SK-N-SH (cell line): ENCODE data around the gene MYADML2. TPM values are rescaled to one million over a fixed set of nuclear protein-coding genes. Genes with fewer than 3 reads are reported as not detected.

Source experiments
- CTCF ChIA-PET: fragments of 300-600, 350-600 bp; formaldehyde crosslinking; extraction: SDS; loops from one replicate; lab custom pipeline; 2021; lab: Yijun Ruan, JAX
- POLR2A ChIA-PET: fragments of 350-600 bp; sonication (Branson Sonifier 250); formaldehyde crosslinking; extraction: SDS; loops from one replicate; lab custom pipeline; 2020; ENCODE audit warnings: antibody characterized with exemption, inconsistent platforms; lab: Yijun Ruan, JAX
- DNase-seq: peaks from one replicate; pipeline ENCODE4 v3.0.0; 2012
- H2AFZ ChIP-seq: fragments of 200-600 bp; sonication (generic); 2 replicates; pipeline ENCODE4 v1.8.1; 2016; ENCODE audit warnings: antibody characterized with exemption, mild to moderate bottlenecking, low read depth
- H3F3A ChIP-seq: fragments of 200-600 bp; sonication (generic); replicated peaks from 2 replicates; pipeline ENCODE3; 2016; ENCODE audit warnings: antibody characterized with exemption, mild to moderate bottlenecking; ENCODE audit not compliant: insufficient read depth
- H3K27ac ChIP-seq, 2 experiments: fragments of 200-500 bp in 1 of 2; fragments of 200-600 bp in 1 of 2; sonication (Bioruptor generic) in 1 of 2; sonication (generic), shearing (Covaris generic) in 1 of 2; 2 replicates each; pipeline versions ENCODE4 v1.5.1 to v1.6.1; 2014 to 2016; ENCODE audit warnings: low read depth in 2 of 2, inconsistent platforms in 1 of 2, low read length in 1 of 2, mild to moderate bottlenecking in 1 of 2, mixed read lengths in 1 of 2
- H3K27me3 ChIP-seq: fragments of 200-600 bp; sonication (generic), shearing (Covaris generic); 2 replicates; pipeline ENCODE4 v1.6.1; 2016; ENCODE audit warnings: mixed run types; ENCODE audit not compliant: insufficient read depth
- H3K36me3 ChIP-seq, 2 experiments: fragments of 200-500 bp in 1 of 2; fragments of 200-600 bp in 1 of 2; sonication (Bioruptor generic) in 1 of 2; sonication (generic) in 1 of 2; replicated peaks in 1 of 2; 2 replicates each; pipeline versions ENCODE3 to v1.5.1; 2014 to 2016; ENCODE audit warnings: low read length in 1 of 2, mild to moderate bottlenecking in 1 of 2; ENCODE audit not compliant: insufficient read depth in 2 of 2, control insufficient read depth in 1 of 2
- H3K4me1 ChIP-seq, 2 experiments: fragments of 200-500 bp in 1 of 2; fragments of 200-600 bp in 1 of 2; sonication (Bioruptor generic) in 1 of 2; sonication (generic), shearing (Covaris generic) in 1 of 2; 2 replicates each; pipeline versions ENCODE4 v1.5.1 to v1.6.1; 2014 to 2016; ENCODE audit warnings: low read depth in 1 of 2, low read length in 1 of 2, mixed run types in 1 of 2; ENCODE audit not compliant: insufficient read depth in 2 of 2, control insufficient read depth in 1 of 2
- H3K4me2 ChIP-seq: fragments of 200-600 bp; sonication (generic), shearing (Covaris generic); 2 replicates; pipeline ENCODE4 v1.6.1; 2017; ENCODE audit warnings: mixed run types
- H3K4me3 ChIP-seq, 2 experiments: fragments of 200-500 bp in 1 of 2; fragments of 200-600 bp in 1 of 2; sonication (Bioruptor generic) in 1 of 2; sonication (generic), shearing (Covaris generic) in 1 of 2; 2 replicates each; pipeline versions ENCODE4 v1.5.1 to v1.8.1; 2014 to 2016; ENCODE audit warnings: low read depth in 2 of 2, inconsistent platforms in 1 of 2, low read length in 1 of 2, mild to moderate bottlenecking in 1 of 2, mixed read lengths in 1 of 2, moderate library complexity in 1 of 2
- H3K79me2 ChIP-seq: fragments of 200-600 bp; sonication (generic); 2 replicates; pipeline ENCODE4 v1.8.1; 2017; ENCODE audit warnings: mild to moderate bottlenecking; ENCODE audit not compliant: insufficient read depth
- H3K9ac ChIP-seq: fragments of 200-600 bp; sonication (generic); 2 replicates; pipeline ENCODE4 v1.6.1; 2017; ENCODE audit warnings: mixed run types
- H3K9me2 ChIP-seq: fragments of 200-600 bp; sonication (generic); 2 replicates; pipeline ENCODE4 v1.6.1; 2017; ENCODE audit warnings: mixed run types
- H3K9me3 ChIP-seq: fragments of 200-600 bp; sonication (generic); 2 replicates; pipeline ENCODE4 v1.6.1; 2017; ENCODE audit warnings: mixed run types, mild to moderate bottlenecking, moderate library complexity
- H4K20me1 ChIP-seq: fragments of 200-600 bp; sonication (generic); 2 replicates; pipeline ENCODE4 v1.6.1; 2017; ENCODE audit warnings: mild to moderate bottlenecking, mixed run types; ENCODE audit not compliant: insufficient read depth
- ELF1 ChIP-seq: IDR thresholded peaks from 2 replicates; pipeline ENCODE4 v1.4.0; 2012
- EP300 ChIP-seq, 2 experiments: IDR thresholded peaks; 2 replicates each; pipeline versions ENCODE4 v1.4.0 to v1.6.1; 2012; ENCODE audit warnings: borderline replicate concordance in 1 of 2, low read depth in 1 of 2, low read length in 1 of 2
- EZH2phosphoT487 ChIP-seq: fragments of 200-600 bp; sonication (generic); IDR thresholded peaks from 2 replicates; pipeline ENCODE4 v1.6.1; 2017; ENCODE audit warnings: low read depth, mixed run types, mild to moderate bottlenecking, antibody characterized with exemption, moderate library complexity, borderline replicate concordance
- FOXJ3 ChIP-seq: sonication (generic); formaldehyde crosslinking; IDR thresholded peaks from 2 replicates; pipeline ENCODE4 v1.5.1; 2020; ENCODE audit warnings: mild to moderate bottlenecking, missing genetic modification reagents
- GATA2 ChIP-seq: sonication (generic); formaldehyde crosslinking; IDR thresholded peaks from 2 replicates; pipeline ENCODE4 v1.5.0; 2020; ENCODE audit warnings: mild to moderate bottlenecking, missing genetic modification reagents
- MXI1 ChIP-seq: IDR thresholded peaks from 2 replicates; pipeline ENCODE4 v1.6.1; 2012; ENCODE audit warnings: mild to moderate bottlenecking, low read depth, low read length, improper control_type of control experiment
- NFIC ChIP-seq: IDR thresholded peaks from 2 replicates; pipeline ENCODE4 v1.4.0; 2012; ENCODE audit warnings: borderline replicate concordance
- PBX3 ChIP-seq: IDR thresholded peaks from 2 replicates; pipeline ENCODE4; 2012
- POLR2AphosphoS5 ChIP-seq: IDR thresholded peaks from 2 replicates; pipeline ENCODE4 v1.6.1; 2012; ENCODE audit warnings: low read depth, low read length
- RFX5 ChIP-seq: IDR thresholded peaks from 2 replicates; pipeline ENCODE4 v1.6.1; 2012; ENCODE audit warnings: mild to moderate bottlenecking, improper control_type of control experiment, low read length
- TAF1 ChIP-seq: IDR thresholded peaks from 2 replicates; pipeline ENCODE4 v1.6.1; 2012; ENCODE audit warnings: low read depth, mild to moderate bottlenecking, low read length, moderate library complexity, borderline replicate concordance
- TCF12 ChIP-seq: IDR thresholded peaks from 2 replicates; pipeline ENCODE4 v1.4.0; 2012
- USF2 ChIP-seq: fragments of 150-350 bp; IDR thresholded peaks from 2 replicates; pipeline ENCODE4 v1.6.1; 2017; ENCODE audit warnings: antibody characterized with exemption, low read length, low read depth, borderline replicate concordance
- WGBS: methylation state at CpG from one replicate; pipeline ENCODE4 v1.1.6; 2017; ENCODE audit warnings: low lambda C conversion rate; 5-methylcytosine and 5-hydroxymethylcytosine counted together
- polyA plus RNA-seq, 3 experiments: library from polyadenylated mRNA; depleted of rRNA; stranded (reverse); fragments of >200 nt; gene quantifications; 2 replicates each; pipeline ENCODE4 v1.2.3, GENCODE V29; 2012

Gene MYADML2
- polyA plus RNA-seq, 1 of the 3 experiments (the other 2 are of a cell fraction), result not detected

GRCh38 chr17:81976332-81977210, 29.5 kb upstream of the MYADML2 start:
- Histone ChIP-seq H2AFZ (peak overlapping the region; percentile 91), H3K27me3 (no peaks in the 10 kb centered on the region), H3K9me3 (peaks cover 4% of the 10 kb centered on the region; the same call in 1 of the 2 replicates), H3K9ac (peak overlapping the region; percentile 94), H3K4me3 (peak overlapping the region; percentile 69 to 95), H3K9me2 (no peaks in the 10 kb centered on the region), H3K4me2 (peak overlapping the region; percentile 99), H3K4me1 (peaks cover 10 to 18% of the 10 kb centered on the region in 2 experiments; a peak in 2 of 4 replicates), H3F3A (peaks cover 3% of the 10 kb centered on the region), H3K79me2 (peaks cover 26% of the 10 kb centered on the region), H4K20me1 (no peaks in the 10 kb centered on the region), H3K36me3 (peaks cover 11 to 15% of the 10 kb centered on the region in 2 experiments), H3K27ac (peak overlapping the region; percentile 65 to 83; a peak in 3 of 4 replicates)
- no peak for DNase-seq
- POLR2A ChIA-PET, result interaction anchor here (0.6 to 1.5 kb wide), 7 partner anchors 9 to 107 kb away, joined by 3 to 9 read pairs (median 3); partner anchors contain the start of gene PYCR1
- CTCF ChIA-PET, result interaction anchor here (1.2 to 11.6 kb wide), 6 partner anchors 9 to 60 kb away, joined by 3 to 85 read pairs (median 14); partner anchors contain the start of genes CENPX, LRRC45, NOTUM and RAC3
- 50% methylated on average over 27 of the region's 30 CpGs for WGBS
- 0 out of 2 replicates have a peak, but pooled peaks have one; percentile 25 for TF ChIP-seq FOXJ3 (CRISPR knock-in tag)
- no peak for TF ChIP-seq PBX3
- peak; percentile 73; the same call in 1 of the 2 replicates for TF ChIP-seq MXI1
- no peak for TF ChIP-seq TAF1

- TF ChIP-seq GATA2 (CRISPR knock-in tag) (no peak), NFIC (no peak), EP300 (IDR thresholded peaks at IDR 0.05; ENCODE audit: borderline replicate concordance in 1 of 2, low read depth in 1 of 2, low read length in 1 of 2) (no peak), POLR2AphosphoS5 (no peak), USF2 (no peak), TAF1 (no peak), RFX5 (no peak), ELF1 (no peak), EZH2phosphoT487 (no peak), TCF12 (no peak)
- Histone ChIP-seq H3K4me1 (peaks cover 6 to 21% of the 10 kb centered on the region in 2 experiments; a peak in 2 of 4 replicates), H3K79me2 (peaks cover 8% of the 10 kb centered on the region), H3K9me2 (no peaks in the 10 kb centered on the region), H3K4me3 (no peak overlapping the region), H3K4me2 (no peak overlapping the region), H3F3A (peaks cover 3% of the 10 kb centered on the region), H3K9me3 (peaks cover 4% of the 10 kb centered on the region; the same call in 1 of the 2 replicates), H3K9ac (no peak overlapping the region), H3K36me3 (no peaks in the 10 kb centered on the region), H2AFZ (no peak overlapping the region), H4K20me1 (no peaks in the 10 kb centered on the region), H3K27me3 (no peaks in the 10 kb centered on the region), H3K27ac (no peak overlapping the region)
- DNase-seq, result no peak
- ChIA-PET CTCF (interaction anchor here (2.3 to 14.5 kb wide), 4 partner anchors 12 to 51 kb away, joined by 23 to 1216 read pairs (median 75); partner anchors contain the start of genes CENPX, DCXR, LRRC45 and NOTUM), POLR2A (no interaction called here)
Measured at GRCh38 chr17:81973432-81973831, 26.4 kb upstream of the MYADML2 start.
